ENCODE measurements around the gene NOSIP.

NOSIP gene

GRCh38 chr19:49583239-49583638, 2.9 kb upstream of the NOSIP start:
- no peak for DNase-seq (ENCODE audit: low read depth)
- TF ChIP-seq CTCF (IDR thresholded peaks at IDR 0.05; ENCODE audit: insufficient read depth, low read depth, low read length, missing control alignments), result no peak
- no peak overlapping the region for H3K4me3 ChIP-seq (ENCODE audit: low read length)

GRCh38 chr19:49581007-49581508, 702 bp upstream of the NOSIP start, which contains the start of gene PRRG2:
PRRG2 (plus strand) TSS chr19:49581316; CDS start chr19:49583220, 1,904 bp downstream.
- TF ChIP-seq CTCF (IDR thresholded peaks at IDR 0.05; ENCODE audit: insufficient read depth, low read depth, low read length, missing control alignments), result no peak
- H3K4me3 ChIP-seq (ENCODE audit: low read length), result peak within 1 kb of the TSS; percentile 93

GRCh38 chr19:49579947-49580263, 451 bp downstream of the NOSIP start:
- no peak for DNase-seq (ENCODE audit: low read depth)
- TF ChIP-seq CTCF (IDR thresholded peaks at IDR 0.05; ENCODE audit: insufficient read depth, low read depth, low read length, missing control alignments), result no peak
- H3K4me3 ChIP-seq (ENCODE audit: low read length), result peak overlapping the region; percentile 93

More at GRCh38 chr19:49581007-49581508, 702 bp upstream of the NOSIP start, which contains the start of gene PRRG2:
- peak; percentile 76 for DNase-seq (ENCODE audit: low read depth)

- TF ChIP-seq CTCF (IDR thresholded peaks at IDR 0.05; ENCODE audit: insufficient read depth, low read depth, low read length, missing control alignments), result no peak
- no peak for DNase-seq (ENCODE audit: low read depth)
- H3K4me3 ChIP-seq (ENCODE audit: low read length), result peak overlapping the region; percentile 93
Measured at GRCh38 chr19:49579193-49579592, 1.2 kb downstream of the NOSIP start.

- H3K4me3 ChIP-seq (ENCODE audit: low read length), result no peak overlapping the region
- peak; percentile 65 for DNase-seq (ENCODE audit: low read depth)
- no peak for TF ChIP-seq CTCF (IDR thresholded peaks at IDR 0.05; ENCODE audit: insufficient read depth, low read depth, low read length, missing control alignments)
Measured at GRCh38 chr19:49574206-49574755, 6.1 kb downstream of the NOSIP start.

GRCh38 chr19:49573425-49573824, 6.9 kb downstream of the NOSIP start:
- DNase-seq (ENCODE audit: low read depth), result peak; percentile 53
- no peak for TF ChIP-seq CTCF (IDR thresholded peaks at IDR 0.05; ENCODE audit: insufficient read depth, low read depth, low read length, missing control alignments)
- no peak overlapping the region for H3K4me3 ChIP-seq (ENCODE audit: low read length)

GRCh38 chr19:49573009-49573408, 7.3 kb downstream of the NOSIP start:
- DNase-seq (ENCODE audit: low read depth), result no peak
- H3K4me3 ChIP-seq (ENCODE audit: low read length), result no peak overlapping the region
- no peak for TF ChIP-seq CTCF (IDR thresholded peaks at IDR 0.05; ENCODE audit: insufficient read depth, low read depth, low read length, missing control alignments)

Measured in epithelial cell of esophagus (primary cell).